Cerebellar nuclear complex (tissue), 1 donor: Measurements from ENCODE around the gene THAP2.

Source experiments
- DNase-seq, 2 experiments: peaks; one replicate each; lab custom pipeline; 2025; lab: John Stamatoyannopoulos, UW

Gene THAP2

DNA sequence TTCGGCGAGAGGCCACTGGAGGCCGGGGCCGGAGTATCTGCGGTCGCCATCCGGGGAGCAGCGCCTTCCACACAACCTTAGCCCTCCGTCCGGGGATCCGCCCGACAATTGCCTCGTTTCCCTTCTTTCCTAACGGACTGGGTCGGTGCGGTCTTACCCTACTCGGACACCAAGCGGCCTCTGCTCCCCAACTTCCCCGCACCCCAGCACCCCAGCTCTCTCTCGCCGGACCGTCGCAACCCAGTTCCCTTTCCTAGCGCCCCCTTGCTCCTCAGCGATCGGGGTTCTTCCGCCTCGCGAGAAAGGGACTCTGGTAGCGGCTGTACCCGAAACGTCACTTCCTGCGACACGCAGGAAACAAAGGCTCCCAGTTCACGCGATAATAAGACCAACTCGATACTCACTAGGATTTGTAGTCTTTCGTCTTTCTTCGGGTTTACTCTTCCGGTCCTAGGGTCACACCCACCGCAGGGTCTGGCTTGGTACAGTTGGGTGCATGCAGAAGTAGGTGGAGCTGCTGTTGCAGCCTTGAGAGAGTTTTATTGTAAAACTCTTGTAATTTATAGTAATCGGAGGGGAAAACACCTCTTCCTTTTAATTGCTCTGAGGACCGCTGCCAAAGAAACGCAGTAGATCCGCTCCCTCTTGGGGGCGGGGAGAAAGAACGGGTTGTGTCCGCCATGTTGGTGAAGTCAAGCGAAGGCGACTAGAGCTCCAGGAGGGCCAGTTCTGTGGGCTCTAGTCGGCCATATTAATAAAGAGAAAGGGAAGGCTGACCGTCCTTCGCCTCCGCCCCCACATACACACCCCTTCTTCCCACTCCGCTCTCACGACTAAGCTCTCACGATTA, at the start of gene THAP2, which contains the start of gene ZFC3H1:
TSS of gene THAP2 (plus strand) at position 741 of the 850 bp plus-strand sequence. CDS start 209 bp downstream, outside the sequence.
TSS of gene ZFC3H1 (minus strand) at position 288 of the 850 bp plus-strand sequence. CDS start at position 50, 238 bp downstream.
- DNase-seq, result peak; percentile 89 to 97

DNA sequence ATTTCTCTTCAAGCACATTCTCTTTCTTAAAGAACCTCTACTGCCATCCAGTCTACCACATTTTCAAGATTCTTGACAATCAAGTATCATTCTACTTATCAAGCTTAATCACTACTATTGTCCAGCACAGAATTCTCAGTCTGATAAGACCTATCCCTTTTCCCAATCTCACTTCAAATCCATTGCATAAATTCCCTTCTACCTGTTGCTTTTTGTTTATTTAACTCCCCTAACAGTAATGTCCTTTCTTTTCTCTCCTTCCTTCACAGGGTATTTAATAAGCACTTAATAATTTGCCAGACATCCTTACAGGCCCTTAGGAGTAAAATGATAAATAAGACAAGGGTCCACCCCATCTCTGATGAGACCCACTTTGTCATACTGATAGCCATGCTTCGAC, 42.2 kb upstream of the THAP2 start:
- DNase-seq, result no peak

DNA sequence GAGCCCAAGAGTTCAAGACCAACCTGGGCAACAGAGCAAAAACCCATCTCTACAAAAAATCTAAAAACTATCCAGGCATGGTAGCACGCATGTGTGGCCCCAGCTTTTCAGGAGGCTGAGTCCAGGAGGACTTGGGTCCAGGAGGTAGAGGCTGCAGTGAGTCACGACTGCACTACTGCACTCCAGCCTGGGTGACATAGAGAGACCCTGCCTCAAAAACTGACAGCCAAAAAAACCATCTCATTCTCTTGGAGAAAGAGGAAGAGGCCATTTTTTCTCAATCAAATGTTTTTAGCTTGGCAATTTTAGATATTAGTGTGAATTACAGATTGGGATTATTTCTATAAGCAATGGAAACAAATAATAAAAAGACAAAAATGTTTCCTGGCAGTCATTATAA, 38.6 kb upstream of the THAP2 start:
- no peak for DNase-seq

DNA sequence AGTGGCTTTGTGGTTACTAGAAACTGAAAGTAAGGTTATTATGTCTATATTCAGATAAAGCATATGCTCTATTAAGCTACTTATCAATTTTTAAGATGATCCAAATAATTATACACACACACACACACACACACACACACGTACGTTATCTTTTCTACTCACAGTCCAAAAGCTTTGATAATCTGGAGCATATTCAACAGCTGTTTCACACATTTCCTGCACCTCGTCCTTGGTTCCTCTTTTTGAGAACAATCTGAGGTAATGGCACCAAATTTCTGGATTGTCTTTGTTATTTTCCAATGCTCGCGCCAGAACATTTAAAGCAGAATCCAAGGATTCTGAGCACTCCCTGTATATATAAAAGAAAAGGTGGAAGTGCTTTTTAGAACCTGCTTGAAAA, 38.0 kb upstream of the THAP2 start:
- no peak for DNase-seq

DNA sequence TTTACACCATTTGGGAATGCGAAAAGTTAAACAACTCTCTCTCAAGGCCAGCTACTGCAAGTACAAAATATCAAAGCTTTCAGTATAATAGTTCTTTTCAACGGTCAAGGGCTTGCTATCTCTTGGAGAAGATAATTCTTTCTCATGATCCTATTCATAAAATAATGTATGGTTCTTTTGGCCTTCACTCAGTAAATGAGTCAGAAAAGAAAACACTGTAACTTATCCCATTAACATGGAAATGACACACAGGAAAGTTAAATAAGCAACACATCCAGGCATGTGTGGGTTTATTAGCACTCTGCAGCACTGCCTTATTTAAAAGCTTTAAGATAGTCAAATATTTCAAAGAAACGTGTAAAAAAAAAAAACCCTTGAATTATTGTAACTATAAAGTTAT, 37.3 kb upstream of the THAP2 start:
- no peak for DNase-seq

DNA sequence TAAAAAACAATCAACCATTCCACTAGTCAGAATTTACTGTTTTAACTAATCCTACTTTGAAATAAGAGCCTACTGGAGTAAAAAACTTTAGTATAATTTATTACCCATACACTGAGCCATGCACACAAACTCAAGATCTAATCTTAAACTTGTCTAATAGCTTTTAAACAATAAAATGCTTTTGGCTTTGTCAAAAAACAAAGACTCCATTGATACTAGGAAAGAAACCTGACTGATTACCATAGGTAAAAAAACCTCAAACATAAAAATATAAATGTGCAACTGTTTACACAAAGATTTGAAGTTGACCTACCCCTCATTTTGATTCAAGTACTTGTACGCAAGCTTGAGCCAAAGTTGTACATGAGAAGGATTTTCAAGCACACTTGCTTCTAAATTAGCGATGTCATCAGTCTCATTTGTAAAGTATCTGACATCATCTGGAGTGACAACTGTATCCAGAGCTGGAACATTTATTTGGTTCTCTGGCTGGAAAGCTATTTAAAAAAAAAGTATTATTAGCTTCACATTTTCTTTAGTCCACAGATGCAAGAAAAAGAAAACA, 36.6 kb upstream of the THAP2 start:
- DNase-seq, result no peak

DNA sequence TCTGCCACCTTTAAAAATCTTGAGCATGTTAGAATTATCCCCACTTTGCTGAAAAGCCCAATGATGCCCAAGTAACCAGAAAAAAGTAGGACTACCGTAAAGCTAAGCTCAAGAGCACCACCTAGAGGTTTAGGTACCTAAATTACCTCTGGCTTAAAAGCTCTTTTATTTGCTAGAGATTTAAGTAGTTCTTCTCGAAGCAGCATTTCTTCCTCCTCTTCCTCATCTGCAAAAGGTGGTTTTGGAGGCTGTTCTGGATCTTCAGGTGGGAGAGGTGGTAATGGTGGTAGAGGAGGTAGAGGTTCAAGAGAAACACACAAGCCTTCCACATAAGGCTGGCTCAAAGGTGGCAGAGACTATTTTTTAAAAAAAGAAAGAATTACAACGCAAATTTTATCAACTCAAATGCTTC, 27.4 kb upstream of the THAP2 start:
- peak in 1 of 2 experiments; percentile 7 for DNase-seq

DNA sequence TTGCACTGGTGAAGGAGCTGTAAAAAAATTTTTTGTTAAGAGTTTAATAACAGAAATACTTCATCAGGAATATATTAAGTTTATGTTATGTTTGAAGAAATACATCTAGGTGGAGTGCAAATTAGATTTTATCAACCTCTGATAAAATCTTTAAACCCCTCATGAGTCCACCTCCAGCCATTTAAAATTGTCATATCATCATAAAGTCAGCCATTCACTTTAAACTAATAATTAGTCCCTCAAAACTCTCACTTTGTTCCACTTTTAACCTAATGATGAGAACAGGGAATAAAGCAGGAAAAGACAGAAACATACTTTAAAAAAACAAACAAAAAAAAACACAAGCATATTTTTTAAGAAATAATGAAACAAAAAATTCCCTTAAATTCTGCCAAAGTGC, 25.6 kb upstream of the THAP2 start:
- no peak for DNase-seq

DNA sequence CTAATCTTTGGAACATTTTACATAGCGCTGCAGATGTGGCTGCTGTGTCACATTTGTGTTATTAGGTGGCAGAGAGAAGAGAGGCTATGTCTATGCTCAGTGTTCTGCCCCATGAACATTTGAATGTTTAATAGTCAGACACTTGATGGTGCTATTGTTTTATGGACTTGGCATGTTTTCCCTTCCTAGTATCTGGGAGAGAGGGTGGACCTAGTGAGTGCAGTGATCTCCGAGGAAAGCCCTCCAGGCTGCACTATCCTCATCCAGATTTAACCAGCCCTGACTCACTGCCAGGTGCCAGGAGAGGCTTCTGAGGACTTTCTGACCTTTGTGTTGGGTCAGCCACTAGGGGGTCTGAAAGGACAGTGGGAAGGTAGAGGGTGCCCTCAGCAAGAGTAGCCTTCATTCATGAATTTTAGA, 24.8 kb upstream of the THAP2 start:
- no peak for DNase-seq

DNA sequence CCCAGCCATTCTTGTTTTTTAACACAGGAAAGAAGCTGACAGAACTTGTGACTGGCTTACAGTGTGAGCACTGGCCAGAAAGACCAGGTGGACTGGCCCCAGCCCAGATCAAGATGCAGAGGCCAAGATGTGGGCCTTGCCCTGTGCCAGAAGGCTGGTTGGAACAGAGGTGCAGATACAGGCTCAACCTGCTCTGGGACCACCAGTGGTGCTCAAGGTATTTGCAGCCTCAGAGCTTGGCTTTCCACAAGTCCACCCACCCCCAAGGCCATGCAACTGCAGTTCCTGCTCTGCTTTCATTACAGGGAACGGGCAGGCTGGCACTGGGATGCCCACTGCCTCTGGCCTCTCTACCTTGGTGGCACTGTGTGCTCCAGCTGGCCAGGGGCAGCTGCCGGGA, 23.8 kb upstream of the THAP2 start:
- DNase-seq, result no peak

DNA sequence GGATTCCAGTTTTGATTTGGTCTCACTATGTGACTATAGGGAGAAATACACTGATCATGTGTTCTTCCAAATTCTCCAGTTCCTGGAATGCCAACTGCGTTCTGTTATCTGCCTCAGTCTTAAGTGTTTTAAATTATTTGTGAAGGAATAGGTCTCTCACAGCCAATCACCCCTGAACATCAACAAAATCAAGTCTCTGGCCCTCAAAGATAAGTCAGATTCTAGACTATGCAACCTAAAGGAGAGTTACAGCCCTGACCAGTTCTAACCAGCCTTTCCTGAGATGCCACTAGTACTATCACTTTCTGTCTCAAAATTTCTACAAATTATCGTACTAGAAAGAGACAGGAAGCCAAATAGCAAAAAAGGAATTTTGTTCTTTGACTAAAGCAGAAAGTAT, 22.7 kb upstream of the THAP2 start:
- no peak for DNase-seq

DNA sequence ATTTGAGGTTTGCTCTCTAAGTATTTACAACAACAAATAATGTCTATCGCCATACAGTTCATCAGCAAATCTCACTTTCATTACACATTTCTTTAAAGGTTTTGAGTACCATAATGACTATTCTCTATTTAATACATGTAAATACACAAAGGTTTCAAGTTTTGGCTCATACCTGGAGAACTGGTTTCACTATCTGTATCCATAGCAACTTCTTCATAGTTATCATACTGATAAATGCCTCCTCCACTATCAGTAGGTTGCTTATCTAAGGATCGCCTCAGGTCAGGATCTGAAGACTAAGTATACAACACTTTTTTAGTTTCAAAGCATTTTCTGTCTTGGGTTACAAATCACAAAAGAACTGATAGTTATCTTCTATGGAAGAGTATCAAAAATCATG, 21.8 kb upstream of the THAP2 start:
- no peak for DNase-seq

DNA sequence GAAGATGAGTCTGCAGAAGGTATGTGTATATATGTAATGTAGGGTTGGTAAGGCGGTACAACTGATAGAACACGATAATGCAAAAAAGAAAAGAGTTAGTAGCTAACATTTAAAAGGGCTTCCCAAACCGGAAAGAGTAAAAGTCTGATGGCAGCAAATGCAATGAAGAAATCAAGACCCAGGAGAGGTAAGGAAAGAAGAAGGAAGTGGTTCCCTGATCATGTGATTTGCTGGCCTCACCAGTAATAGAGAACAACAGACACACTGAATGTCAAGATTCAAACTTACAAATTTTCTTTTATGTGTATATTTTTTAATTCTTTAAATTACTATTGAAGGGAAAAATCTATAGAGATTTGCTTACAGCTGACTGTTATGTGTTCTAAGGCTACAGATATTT, 18.8 kb upstream of the THAP2 start:
- no peak for DNase-seq

DNA sequence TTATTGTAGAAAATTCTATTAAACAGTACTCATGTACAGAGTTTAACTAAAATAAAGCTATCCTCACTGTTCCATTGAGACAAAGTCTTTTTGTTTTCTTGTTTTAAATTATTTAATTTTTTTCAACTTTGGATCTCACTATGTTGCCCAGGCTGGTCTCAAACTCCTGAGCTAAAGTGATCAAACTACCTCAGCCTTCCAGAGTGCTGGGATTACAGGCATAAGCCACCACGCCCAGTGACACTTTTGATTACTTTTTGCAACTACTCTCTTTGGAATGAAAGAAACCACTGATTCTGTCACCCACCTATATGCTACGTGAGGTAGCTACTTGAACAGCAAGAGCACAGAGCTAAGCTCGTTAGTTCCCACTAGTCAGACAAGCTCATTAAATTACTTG, 17.6 kb upstream of the THAP2 start:
- no peak for DNase-seq

DNA sequence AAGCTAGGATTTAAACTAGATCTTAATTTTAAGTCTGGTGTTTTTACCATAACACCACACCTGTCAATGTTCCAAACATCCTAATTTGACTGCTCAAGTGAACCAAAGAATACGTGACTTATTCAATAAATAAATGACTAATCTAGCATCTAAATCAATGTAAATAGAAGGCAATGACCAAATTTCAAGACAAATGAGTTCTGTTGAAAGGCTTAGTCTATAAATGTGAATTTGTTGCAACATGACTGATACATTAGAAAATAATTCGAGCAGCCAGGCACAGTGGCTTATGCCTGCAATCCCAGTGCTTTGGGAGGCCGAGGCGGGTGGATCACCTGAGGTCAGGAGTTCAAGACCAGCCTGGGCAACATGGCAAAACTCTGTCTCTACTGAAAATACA, 15.6 kb upstream of the THAP2 start:
- no peak for DNase-seq

DNA sequence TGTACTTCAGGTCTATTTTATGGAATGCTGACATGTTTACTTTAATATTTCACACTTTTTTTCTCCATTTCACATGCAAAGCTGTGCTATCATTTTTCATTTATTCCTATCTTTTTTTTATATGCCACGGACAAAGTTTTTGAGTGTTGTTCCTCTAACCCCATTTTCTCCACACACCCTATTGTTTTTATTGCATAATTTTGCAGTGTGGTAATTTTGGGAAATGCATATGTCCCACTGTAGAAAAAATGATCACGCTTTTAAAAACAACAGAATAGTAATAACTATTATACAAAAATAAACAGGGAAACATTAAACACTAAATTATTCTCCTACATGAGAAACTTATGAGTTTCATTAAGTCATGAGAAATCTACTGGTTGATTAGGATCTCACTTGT, 14.7 kb upstream of the THAP2 start:
- no peak for DNase-seq

DNA sequence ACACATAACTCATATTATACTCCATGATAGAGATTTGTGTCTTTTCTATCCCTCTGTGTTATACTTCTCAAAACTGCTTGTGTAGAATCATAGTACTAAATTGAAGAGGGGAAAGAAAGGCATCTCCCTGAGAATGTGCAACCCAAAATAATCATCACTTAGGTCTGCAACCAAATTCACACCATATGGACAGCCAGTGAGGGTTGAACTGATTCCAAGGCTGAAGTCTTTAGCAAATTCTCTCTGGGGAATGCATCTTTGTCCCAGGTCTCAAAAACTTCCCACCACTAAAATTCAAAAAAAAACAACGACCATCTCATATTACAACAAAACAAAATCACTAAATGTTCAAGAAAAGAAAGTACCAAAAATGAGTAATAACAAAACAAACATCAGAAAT, 11.4 kb upstream of the THAP2 start:
- no peak for DNase-seq

DNA sequence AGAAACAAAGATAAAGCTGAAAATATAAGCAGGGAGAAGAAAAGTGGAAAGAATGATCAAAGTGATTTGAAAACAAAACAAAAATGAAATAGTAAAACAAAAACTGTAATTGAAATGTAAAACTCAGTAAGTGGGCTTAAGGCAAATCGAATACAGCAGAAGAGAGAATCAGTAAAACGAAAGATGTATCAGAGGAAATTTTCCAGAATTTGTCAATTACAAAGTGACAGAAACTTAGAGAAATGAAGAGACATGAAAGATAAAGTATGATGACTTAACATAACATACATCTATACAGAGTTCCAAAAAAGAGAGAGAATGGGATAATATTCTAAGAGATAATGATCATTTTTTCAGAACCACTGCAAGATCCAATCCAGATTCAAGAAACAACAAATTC, 11.0 kb upstream of the THAP2 start:
- no peak for DNase-seq

DNA sequence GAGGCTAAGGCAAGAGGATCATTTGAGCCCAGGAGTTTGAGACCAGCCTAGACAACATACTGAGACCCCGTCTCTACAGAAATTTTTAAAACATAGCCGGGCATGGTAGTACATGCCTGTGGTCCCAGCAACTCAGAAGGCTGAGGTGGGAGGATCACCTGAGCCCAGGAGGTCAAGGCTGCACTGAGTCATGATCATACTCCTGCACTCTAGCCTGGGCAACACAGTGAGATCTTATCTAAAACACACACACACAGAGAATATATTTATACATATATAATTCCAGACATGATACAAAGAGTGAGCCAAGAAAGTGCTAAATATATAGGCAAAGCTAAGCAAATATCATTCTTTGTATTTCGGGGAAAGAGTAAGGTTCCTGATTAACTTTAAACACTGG, 9.9 kb upstream of the THAP2 start:
- DNase-seq, result no peak

DNA sequence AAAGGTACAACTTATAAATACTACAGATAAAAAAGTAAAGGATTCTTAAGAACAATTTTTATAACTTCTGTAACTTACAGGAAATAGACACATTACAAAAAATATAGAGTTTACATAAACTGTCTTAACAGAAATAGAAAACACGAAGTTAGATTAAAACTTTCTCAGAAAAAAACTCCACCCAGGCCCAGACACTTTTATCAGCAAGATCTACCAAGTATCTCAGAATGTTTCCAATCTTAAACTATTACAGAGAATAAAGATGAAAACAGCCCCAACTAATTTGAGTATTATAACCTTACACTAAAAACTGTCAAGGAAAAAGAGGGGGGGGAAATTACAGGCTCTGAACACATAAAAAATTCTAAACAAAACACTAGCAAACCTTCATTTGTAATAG, 8.6 kb upstream of the THAP2 start:
- DNase-seq, result no peak

DNA sequence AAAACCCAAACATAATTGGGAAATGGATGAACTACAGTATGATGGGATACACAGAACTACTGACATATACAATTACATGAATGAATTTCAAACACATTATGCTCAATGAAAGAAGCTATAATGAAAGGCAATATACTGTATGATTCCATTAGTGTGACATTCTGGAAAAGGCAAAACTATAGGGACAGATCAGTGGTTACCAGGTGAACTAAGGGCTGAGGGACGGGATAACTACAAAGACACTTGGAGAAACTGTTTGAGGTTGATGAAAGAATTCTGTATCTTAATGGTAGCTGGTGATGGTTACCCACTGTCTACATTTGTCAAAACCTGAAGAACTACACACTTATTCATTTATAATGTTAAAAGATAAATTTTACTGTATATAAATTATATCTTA, 8.2 kb upstream of the THAP2 start:
- no peak for DNase-seq

DNA sequence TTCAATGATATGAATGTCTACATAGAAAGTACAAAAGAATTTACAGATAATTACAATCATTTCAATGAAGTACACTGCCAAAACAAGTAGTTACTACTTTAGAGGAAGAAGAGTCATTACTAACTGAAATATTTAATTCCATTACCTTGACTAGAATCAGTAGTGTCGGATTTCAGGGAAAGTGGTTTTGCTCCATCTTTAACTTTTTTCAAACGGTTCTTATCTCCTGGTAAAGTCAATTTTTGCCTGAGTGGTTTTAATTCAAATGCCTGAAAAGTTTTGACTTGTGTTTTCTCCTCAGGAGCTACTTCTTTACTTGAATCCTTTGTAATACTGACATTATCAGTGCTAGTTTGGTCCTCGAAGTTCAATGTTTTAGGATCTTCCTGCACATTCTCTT, 7.4 kb upstream of the THAP2 start:
- no peak for DNase-seq

DNA sequence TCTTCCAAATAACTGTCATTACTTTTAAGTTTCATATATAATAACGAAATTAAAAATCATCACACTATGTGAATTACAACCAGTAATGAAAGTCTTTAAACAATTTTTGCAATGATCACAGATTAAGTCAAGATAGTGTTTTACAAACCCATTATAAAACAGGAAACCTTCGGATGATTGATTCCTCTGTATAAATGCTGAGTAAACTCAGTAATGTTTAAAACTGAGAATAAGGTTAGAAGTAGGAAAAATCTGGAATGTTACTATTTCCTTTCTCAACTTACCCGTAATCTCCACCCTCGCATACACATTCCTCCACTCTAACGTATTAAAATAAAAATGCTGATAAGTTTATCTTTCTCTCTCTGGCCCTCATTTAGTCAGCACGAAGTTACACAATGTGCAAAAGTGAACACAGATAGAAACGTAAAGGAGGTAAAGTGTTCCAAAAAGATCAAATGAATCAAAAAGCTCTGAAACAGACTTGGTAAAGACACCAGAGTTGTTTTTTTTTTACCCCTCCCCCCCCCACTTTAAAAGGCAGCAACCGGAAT, 2.0 kb upstream of the THAP2 start:
- DNase-seq, result no peak
